H4 (cell line): Measurements from ENCODE around the gene DNM2. TPM values are rescaled to one million over a fixed set of nuclear protein-coding genes. Genes with fewer than 3 reads are reported as not detected.
"Not testable (repeated sequence)": the region's sequence is repeated elsewhere in the genome, so short reads cannot be mapped to it uniquely, and the experiment has no call there.

Experiments used
- DNase-seq: peaks from one replicate; pipeline ENCODE4 v3.0.0-alpha.2; 2015; ENCODE audit warnings: low spot score
- total RNA-seq: library from RNA; depleted of rRNA; stranded (reverse); fragments of >200 nt; shearing (Covaris generic); gene quantifications from 2 replicates; pipeline ENCODE4 v1.2.3, GENCODE V29; 2014

The DNM2 gene
- total RNA-seq, 1 experiment from 2014 or later: 31.0 TPM

- DNase-seq: peak; percentile 78
These were observed 118.8 kb downstream of the DNM2 start for GRCh38 chr19:10836479-10837330.

- DNase-seq: not testable (repeated sequence)
These were observed 119.8 kb downstream of the DNM2 start for GRCh38 chr19:10837649-10838048.

GRCh38 chr19:10838377-10838776, 120.5 kb downstream of the DNM2 start:
- DNase-seq: no peak

GRCh38 chr19:10839114-10840050, 121.5 kb downstream of the DNM2 start:
- no peak for DNase-seq

GRCh38 chr19:10842788-10843187, 124.9 kb downstream of the DNM2 start:
- no peak for DNase-seq

- DNase-seq: no peak
These were observed 128.8 kb downstream of the DNM2 start for GRCh38 chr19:10846500-10847202.

GRCh38 chr19:10848230-10848856, 130.5 kb downstream of the DNM2 start, which contains the start of gene C19orf38:
Gene C19orf38, plus strand, starts transcription at chr19:10848415. Its CDS starts 94 bp downstream, at chr19:10848509.
- no peak for DNase-seq

GRCh38 chr19:10850631-10851030, 132.8 kb downstream of the DNM2 start:
- no peak for DNase-seq

GRCh38 chr19:10852098-10852800, 134.4 kb downstream of the DNM2 start:
- peak; percentile 72 for DNase-seq

- DNase-seq: no peak
These were observed 135.1 kb downstream of the DNM2 start for GRCh38 chr19:10852941-10853340.

GRCh38 chr19:10854350-10855089, 136.6 kb downstream of the DNM2 start:
- DNase-seq: no peak

- DNase-seq: no peak
These were observed 138.1 kb downstream of the DNM2 start for GRCh38 chr19:10855879-10856522.

GRCh38 chr19:10856899-10857298, 139.0 kb downstream of the DNM2 start:
- DNase-seq: not testable (repeated sequence)

GRCh38 chr19:10858204-10858828, 140.4 kb downstream of the DNM2 start:
- DNase-seq: no peak

GRCh38 chr19:10861103-10861651, 143.3 kb downstream of the DNM2 start:
- peak; percentile 43 for DNase-seq

- no peak for DNase-seq
These were observed 144.8 kb downstream of the DNM2 start for GRCh38 chr19:10862561-10863106.

GRCh38 chr19:10863107-10863717, 145.3 kb downstream of the DNM2 start:
- peak; percentile 60 for DNase-seq

- DNase-seq: peak; percentile 62
These were observed 146.6 kb downstream of the DNM2 start for GRCh38 chr19:10864538-10864899.
